GM19467 (cell line): ENCODE measurements around the gene MCF2L.
"Not testable (repeated sequence)": the region's sequence is repeated elsewhere in the genome, so short reads cannot be mapped to it uniquely, and the experiment has no call there.

ENCODE experiments used
- ATAC-seq: cut with Tn5 transposase; IDR thresholded peaks from one replicate; pipeline ENCODE4 v1.9.1; 2021; ENCODE audit warnings: mild to moderate bottlenecking, moderate library complexity; ENCODE audit not compliant: unreplicated experiment

MCF2L gene

GRCh38 chr13:113077953-113078901 is 109.2 kb downstream of the MCF2L start:
- ATAC-seq, result no peak

- ATAC-seq, result no peak
Observed at GRCh38 chr13:113078902-113079780, 110.1 kb downstream of the MCF2L start.

GRCh38 chr13:113079781-113080080 is 110.7 kb downstream of the MCF2L start:
- not testable (repeated sequence) for ATAC-seq

GRCh38 chr13:113080361-113080831 is 111.4 kb downstream of the MCF2L start:
- no peak for ATAC-seq

- ATAC-seq, result no peak
Observed at GRCh38 chr13:113080901-113081521, 112.0 kb downstream of the MCF2L start.

GRCh38 chr13:113082198-113083021 is 113.4 kb downstream of the MCF2L start:
- ATAC-seq, result no peak

- ATAC-seq, result no peak
Observed at GRCh38 chr13:113083022-113083373, 114.0 kb downstream of the MCF2L start.

- ATAC-seq, result no peak
Observed at GRCh38 chr13:113083402-113084061, 114.5 kb downstream of the MCF2L start.

- no peak for ATAC-seq
Observed at GRCh38 chr13:113084094-113084942, 115.3 kb downstream of the MCF2L start.

- ATAC-seq, result no peak
Observed at GRCh38 chr13:113084943-113085540, 116.0 kb downstream of the MCF2L start.

- no peak for ATAC-seq
Observed at GRCh38 chr13:113086031-113086750, 117.2 kb downstream of the MCF2L start.

- no peak for ATAC-seq
Observed at GRCh38 chr13:113086991-113087922, 118.2 kb downstream of the MCF2L start.

GRCh38 chr13:113087923-113088690 is 119.1 kb downstream of the MCF2L start:
- ATAC-seq, result no peak

GRCh38 chr13:113088691-113089020 is 119.6 kb downstream of the MCF2L start:
- ATAC-seq, result no peak

GRCh38 chr13:113089693-113090414 is 120.8 kb downstream of the MCF2L start:
- no peak for ATAC-seq

GRCh38 chr13:113090415-113090770 is 121.4 kb downstream of the MCF2L start:
- no peak for ATAC-seq
